HUDEP-2 (cell line): Measurements from ENCODE around the gene DPCD.
"Not testable (repeated sequence)": the region's sequence is repeated elsewhere in the genome, so short reads cannot be mapped to it uniquely, and the experiment has no call there.

Experiments used
- DNase-seq, 76 experiments: peaks; one replicate each; lab custom pipeline; 2025; ENCODE audit not compliant: unreplicated experiment in 76 of 76; lab: John Stamatoyannopoulos, UW

Gene DPCD

GRCh38 chr10:101579516-101579870 is 8.6 kb upstream of the DPCD start:
- DNase-seq = no peak

GRCh38 chr10:101580486-101581399 is 7.4 kb upstream of the DPCD start:
- DNase-seq = no peak

GRCh38 chr10:101585841-101586240 is 2.3 kb upstream of the DPCD start:
- DNase-seq = no peak

GRCh38 chr10:101588879-101589278 is 758 bp downstream of the DPCD start:
- DNase-seq = peak in 27 of 76 experiments; percentile 5 to 46 (median 24)

- not testable (repeated sequence) for DNase-seq
Observed at GRCh38 chr10:101593331-101593730, 5.2 kb downstream of the DPCD start.

- DNase-seq = no peak
Observed at GRCh38 chr10:101595591-101596433, 7.7 kb downstream of the DPCD start.

GRCh38 chr10:101597091-101597900 is 9.2 kb downstream of the DPCD start:
- no peak for DNase-seq

GRCh38 chr10:101601541-101601940 is 13.4 kb downstream of the DPCD start:
- DNase-seq = peak in 17 of 76 experiments; percentile 4 to 53 (median 13)

GRCh38 chr10:101602761-101603398 is 14.8 kb downstream of the DPCD start:
- DNase-seq = peak in 72 of 76 experiments; percentile 20 to 90 (median 70)

- DNase-seq = no peak
Observed at GRCh38 chr10:101607124-101607523, 19.0 kb downstream of the DPCD start.

GRCh38 chr10:101609481-101609880 is 21.4 kb downstream of the DPCD start:
- no peak for DNase-seq

GRCh38 chr10:101611096-101611905 is 23.2 kb downstream of the DPCD start:
- no peak for DNase-seq

- no peak for DNase-seq
Observed at GRCh38 chr10:101612086-101612485, 24.0 kb downstream of the DPCD start.

- no peak for DNase-seq
Observed at GRCh38 chr10:101612872-101613271, 24.8 kb downstream of the DPCD start.

- no peak for DNase-seq
Observed at GRCh38 chr10:101613646-101614045, 25.5 kb downstream of the DPCD start.

GRCh38 chr10:101614663-101615524 is 26.8 kb downstream of the DPCD start:
- no peak for DNase-seq

- no peak for DNase-seq
Observed at GRCh38 chr10:101615525-101616116, 27.5 kb downstream of the DPCD start.
